Mucosa of descending colon (tissue), 3 donors: ENCODE measurements around the gene SORL1-AS1.

ENCODE experiments used
- ATAC-seq: fragments of 200-7000 bp; cut with Tn5 transposase; one replicate; pipeline ENCODE4 v1.9.1; 2020; ENCODE audit warnings: mild to moderate bottlenecking, moderate library complexity
- DNase-seq, 3 donors: peaks; one replicate each; pipeline ENCODE4 v3.0.0-alpha.2; 2020
- H3K36me3 ChIP-seq: fragments of 200-600 bp; one replicate; pipeline ENCODE4 v1.8.0; 2021; ENCODE audit warnings: low read depth, mild to moderate bottlenecking
- H3K4me1 ChIP-seq: fragments of 200-600 bp; one replicate; pipeline ENCODE4 v1.8.0; 2021; ENCODE audit warnings: low read depth, mild to moderate bottlenecking
- H3K4me3 ChIP-seq: fragments of 200-600 bp; one replicate; pipeline ENCODE4 v1.8.0; 2021; ENCODE audit warnings: mild to moderate bottlenecking
- H3K9me3 ChIP-seq: fragments of 200-600 bp; one replicate; pipeline ENCODE4 v1.8.0; 2021; ENCODE audit warnings: mild to moderate bottlenecking
- CTCF ChIP-seq: fragments of 200-600 bp; IDR thresholded peaks from one replicate; pipeline ENCODE4 v1.8.0; 2022; ENCODE audit warnings: antibody characterized with exemption, mild to moderate bottlenecking
- intact Hi-C, 2 donors: fragments of 100-400 bp; cut with DNase I in 1 of 2; cut with micrococcal nuclease in 1 of 2; formaldehyde crosslinking; loops; one replicate each; pipeline versions ENCODE4 v1.11.0 to v1.11.1; 2022; cut with DNase I, micrococcal nuclease
- donor health status: DM: no; HTN: no; CAD: no; lungs with moderate emphysema.
- donor health status: DM: no; HTN: no; CAD: no.
- donor health status: DM: no; HTN: yes; CAD: no.

The SORL1-AS1 gene

GRCh38 chr11:121466063-121466794 lies 13.5 kb upstream of the SORL1-AS1 start:
- ATAC-seq = peak; percentile 95
- H3K36me3 ChIP-seq = no peaks in the 10 kb centered on the region
- intact Hi-C loops = no loop called here
- H3K4me1 ChIP-seq = peaks cover 29% of the 10 kb centered on the region
- no peak overlapping the region for H3K4me3 ChIP-seq
- H3K9me3 ChIP-seq = no peaks in the 10 kb centered on the region
- peak; percentile 95 to 97 (median 95) for DNase-seq
- no peak for TF ChIP-seq CTCF

- TF ChIP-seq CTCF = no peak
- no peaks in the 10 kb centered on the region for H3K36me3 ChIP-seq
- H3K4me1 ChIP-seq = peaks cover 29% of the 10 kb centered on the region
- no peak overlapping the region for H3K4me3 ChIP-seq
- H3K9me3 ChIP-seq = no peaks in the 10 kb centered on the region
- intact Hi-C loops = no loop called here
- peak; percentile 56 to 67 (median 61) for DNase-seq
- ATAC-seq = peak; percentile 31
Measured at GRCh38 chr11:121465709-121466062, 12.9 kb upstream of the SORL1-AS1 start.

- intact Hi-C loops = no loop called here
- ATAC-seq (no peak), DNase-seq (peak in 2 of 3 donors; percentile 45 to 68)
- H3K4me1 ChIP-seq = peaks cover 29% of the 10 kb centered on the region
- no peak overlapping the region for H3K4me3 ChIP-seq
- no peaks in the 10 kb centered on the region for H3K9me3 ChIP-seq
- TF ChIP-seq CTCF = no peak
- H3K36me3 ChIP-seq = no peaks in the 10 kb centered on the region
Measured at GRCh38 chr11:121464352-121464946, 11.7 kb upstream of the SORL1-AS1 start.

GRCh38 chr11:121463689-121464335 lies 11.0 kb upstream of the SORL1-AS1 start:
- ATAC-seq (no peak), DNase-seq (no peak)
- peaks cover 29% of the 10 kb centered on the region for H3K4me1 ChIP-seq
- TF ChIP-seq CTCF = no peak
- H3K9me3 ChIP-seq = no peaks in the 10 kb centered on the region
- H3K4me3 ChIP-seq = no peak overlapping the region
- intact Hi-C loops = no loop called here
- H3K36me3 ChIP-seq = no peaks in the 10 kb centered on the region

GRCh38 chr11:121461843-121462242 lies 9.1 kb upstream of the SORL1-AS1 start:
- H3K36me3 ChIP-seq = no peaks in the 10 kb centered on the region
- intact Hi-C loops = no loop called here
- no peak for ATAC-seq
- no peak for DNase-seq
- H3K4me3 ChIP-seq = no peak overlapping the region
- no peak for TF ChIP-seq CTCF
- H3K4me1 ChIP-seq = peaks cover 20% of the 10 kb centered on the region
- no peaks in the 10 kb centered on the region for H3K9me3 ChIP-seq
